GM10847 (cell line): ENCODE data around the gene MLLT3.

ENCODE experiments used
- POLR2A ChIP-seq: IDR thresholded peaks from 2 replicates; pipeline ENCODE4 v1.6.1; 2011; ENCODE audit not compliant: insufficient read length; ENCODE audit errors: extremely low read depth

The MLLT3 gene

DNA sequence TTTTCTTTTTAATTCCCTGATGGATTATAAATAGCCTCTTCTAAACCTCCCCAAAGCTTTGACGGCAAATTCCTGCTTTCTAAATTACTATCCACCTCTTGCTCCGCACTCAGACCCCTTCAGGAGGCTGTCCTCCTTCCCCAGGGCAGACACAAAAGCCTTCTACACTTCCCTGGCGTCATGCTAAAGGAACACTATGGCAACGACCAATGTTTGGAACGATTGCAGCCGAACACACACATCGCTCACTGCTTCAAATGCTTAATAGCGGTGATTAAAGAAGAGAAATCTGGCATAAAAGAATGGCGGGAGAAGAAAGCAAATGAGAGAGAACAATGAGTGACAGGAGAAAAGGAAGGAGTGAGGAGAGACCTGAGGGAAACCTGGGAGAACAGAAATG is 297.3 kb downstream of the MLLT3 start:
- no peak for TF ChIP-seq POLR2A

- no peak for TF ChIP-seq POLR2A
Measured at GRCh38 chr9:20322212-20322611, 300.1 kb downstream of the MLLT3 start.

DNA sequence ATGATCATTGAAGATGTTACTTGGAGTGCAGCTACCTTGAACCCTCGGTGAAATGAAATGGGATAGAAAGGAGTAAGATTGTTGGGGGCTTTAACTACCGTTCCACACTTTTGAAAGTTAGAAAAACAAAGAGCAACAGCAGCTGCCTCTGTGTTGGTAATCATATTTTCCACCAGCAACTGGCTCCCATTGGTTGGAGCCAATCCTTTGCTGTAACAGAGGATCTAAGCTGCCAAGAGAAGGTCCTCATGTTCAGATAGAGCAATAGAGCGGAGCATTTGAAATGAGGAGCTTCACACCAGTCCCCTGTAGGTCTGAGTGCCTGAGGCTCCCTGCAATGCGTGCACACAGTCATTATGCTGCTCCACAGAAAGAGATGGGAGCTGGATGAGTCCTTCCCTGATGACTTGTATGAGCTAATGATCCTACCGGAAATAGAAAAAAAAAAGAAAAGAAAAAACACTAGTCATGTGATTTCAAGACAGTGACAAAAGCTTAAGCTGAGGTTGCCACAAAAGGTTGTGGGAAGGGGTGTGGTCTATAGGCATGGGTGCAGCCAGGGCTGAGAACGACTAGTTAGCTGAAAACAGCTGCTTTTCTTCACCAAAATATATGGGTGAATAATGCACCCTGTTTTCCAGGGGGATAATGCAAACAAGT is 300.7 kb downstream of the MLLT3 start:
- no peak for TF ChIP-seq POLR2A

GRCh38 chr9:20320921-20321320 is 301.4 kb downstream of the MLLT3 start:
- no peak for TF ChIP-seq POLR2A

GRCh38 chr9:20319641-20320337 is 302.5 kb downstream of the MLLT3 start:
- TF ChIP-seq POLR2A: no peak

GRCh38 chr9:20319241-20319640 is 303.1 kb downstream of the MLLT3 start:
- TF ChIP-seq POLR2A: no peak

GRCh38 chr9:20317701-20318100 is 304.6 kb downstream of the MLLT3 start:
- no peak for TF ChIP-seq POLR2A

DNA sequence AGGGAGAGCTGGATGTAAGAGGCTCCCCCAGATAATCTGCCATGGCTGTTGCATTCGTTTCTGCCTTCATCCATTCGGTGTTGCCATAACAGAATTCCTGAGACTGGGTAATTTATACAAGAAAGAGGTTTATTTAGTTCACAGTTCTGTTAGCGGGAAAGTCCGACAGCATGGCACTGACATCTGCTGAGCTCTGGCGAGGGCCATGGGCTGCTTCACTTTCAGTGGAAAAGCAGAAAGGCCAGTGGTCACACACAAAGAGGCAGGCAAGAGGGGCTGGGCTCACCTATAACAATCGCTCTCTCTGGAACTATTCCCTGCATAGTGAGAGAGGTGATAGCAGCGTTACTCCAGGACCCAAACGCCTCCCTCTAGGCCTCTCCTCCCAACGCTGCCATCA is 305.9 kb downstream of the MLLT3 start:
- TF ChIP-seq POLR2A: no peak

GRCh38 chr9:20315677-20316076 is 306.6 kb downstream of the MLLT3 start:
- TF ChIP-seq POLR2A: no peak

DNA sequence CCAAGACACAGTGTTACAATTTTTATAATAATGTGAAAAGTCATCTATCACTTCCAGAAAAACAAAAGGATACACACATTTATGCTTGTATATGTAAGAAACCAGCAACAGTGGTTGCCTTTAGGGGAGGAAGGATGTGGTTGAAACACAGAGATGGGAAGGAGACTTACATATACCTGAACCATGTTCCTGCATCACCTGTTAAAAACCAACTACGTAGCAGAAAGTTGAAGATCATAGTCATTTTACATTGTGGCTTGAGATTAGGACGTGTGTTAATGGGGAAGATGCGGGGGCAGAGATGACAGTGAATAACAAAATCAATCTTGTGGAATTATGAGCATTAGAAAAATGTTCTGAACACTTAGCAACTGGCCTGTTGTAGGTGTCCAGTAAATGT is 307.3 kb downstream of the MLLT3 start:
- no peak for TF ChIP-seq POLR2A

DNA sequence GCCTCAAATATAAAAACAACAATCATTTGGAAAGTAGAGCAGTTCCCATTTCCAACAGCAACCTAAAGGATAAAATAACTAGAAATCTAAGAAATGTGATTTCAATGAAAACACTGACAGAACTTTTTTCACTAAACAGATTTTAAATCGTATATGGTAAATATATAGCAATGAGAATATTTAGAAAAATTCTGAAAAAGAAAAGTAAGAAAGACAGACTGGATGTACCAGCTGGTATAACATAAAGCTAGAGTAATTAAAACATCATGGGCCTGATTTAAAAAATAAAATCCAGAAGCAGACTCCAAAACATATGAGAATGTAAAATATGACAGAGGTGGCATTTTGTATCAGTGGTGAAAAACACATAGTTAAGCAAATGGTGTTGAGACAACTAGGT is 308.9 kb downstream of the MLLT3 start:
- no peak for TF ChIP-seq POLR2A

GRCh38 chr9:20312732-20313131 is 309.6 kb downstream of the MLLT3 start:
- no peak for TF ChIP-seq POLR2A

DNA sequence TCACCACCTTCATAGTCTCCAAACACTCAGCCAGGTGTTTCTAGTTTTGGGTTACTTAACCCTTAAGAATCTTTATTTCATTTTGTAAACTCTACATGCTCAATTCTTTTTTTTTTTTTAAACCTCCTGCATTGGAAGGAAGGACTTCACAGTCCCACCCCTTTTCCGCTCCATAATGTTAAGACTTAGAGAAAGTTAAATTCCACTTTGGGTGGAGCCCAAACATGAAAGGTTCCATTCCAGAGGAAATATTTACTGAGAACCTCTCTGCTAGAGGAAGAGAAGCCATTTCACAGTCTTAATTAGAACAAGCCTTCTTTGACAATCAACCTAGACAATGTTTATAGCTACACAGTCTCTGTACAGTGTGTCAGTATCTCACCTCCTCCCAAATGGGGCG is 312.3 kb downstream of the MLLT3 start:
- no peak for TF ChIP-seq POLR2A

DNA sequence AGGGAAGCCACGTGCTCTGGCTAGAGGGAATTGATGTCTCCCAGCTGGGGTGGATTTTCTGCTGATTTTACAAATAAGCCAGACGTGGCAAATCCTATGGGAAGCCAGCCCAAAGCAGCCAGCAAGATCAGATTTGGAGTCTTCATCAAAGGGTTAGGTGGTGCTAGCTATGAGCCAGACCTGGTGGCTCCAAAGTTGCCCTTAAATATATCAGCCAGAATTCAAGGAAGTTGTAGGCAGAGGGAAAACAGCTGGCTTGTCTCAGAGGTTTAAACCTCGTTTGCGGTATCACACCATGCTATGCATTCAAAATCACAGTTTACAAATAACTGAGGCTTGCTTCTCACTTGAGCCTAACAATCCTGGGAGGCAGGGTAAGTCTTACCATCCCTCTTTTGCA is 313.2 kb downstream of the MLLT3 start:
- TF ChIP-seq POLR2A: no peak

- TF ChIP-seq POLR2A: no peak
Measured at GRCh38 chr9:20307621-20308020, 314.7 kb downstream of the MLLT3 start.

- TF ChIP-seq POLR2A: no peak
Measured at GRCh38 chr9:20305452-20305851, 316.8 kb downstream of the MLLT3 start.

GRCh38 chr9:20303996-20304395 is 318.3 kb downstream of the MLLT3 start:
- TF ChIP-seq POLR2A: no peak
